22Rv1 (cell line): ENCODE data around the gene GDF7.

Source experiments
- ZFX ChIP-seq: fragments of 450-650 bp; IDR thresholded peaks from 2 replicates; pipeline ENCODE4 v1.6.1; 2017; ENCODE audit warnings: antibody characterized with exemption, borderline replicate concordance
- TF ChIP-seq, protein P1 (sequence below): fragments of 450-650 bp; IDR thresholded peaks from 2 replicates; pipeline ENCODE4 v1.5.1; 2017; ENCODE audit warnings: mild to moderate bottlenecking

GRCh38 chr2:20676353-20677215 lies 9.6 kb downstream of the GDF7 start:
- TF ChIP-seq, protein P1, sequence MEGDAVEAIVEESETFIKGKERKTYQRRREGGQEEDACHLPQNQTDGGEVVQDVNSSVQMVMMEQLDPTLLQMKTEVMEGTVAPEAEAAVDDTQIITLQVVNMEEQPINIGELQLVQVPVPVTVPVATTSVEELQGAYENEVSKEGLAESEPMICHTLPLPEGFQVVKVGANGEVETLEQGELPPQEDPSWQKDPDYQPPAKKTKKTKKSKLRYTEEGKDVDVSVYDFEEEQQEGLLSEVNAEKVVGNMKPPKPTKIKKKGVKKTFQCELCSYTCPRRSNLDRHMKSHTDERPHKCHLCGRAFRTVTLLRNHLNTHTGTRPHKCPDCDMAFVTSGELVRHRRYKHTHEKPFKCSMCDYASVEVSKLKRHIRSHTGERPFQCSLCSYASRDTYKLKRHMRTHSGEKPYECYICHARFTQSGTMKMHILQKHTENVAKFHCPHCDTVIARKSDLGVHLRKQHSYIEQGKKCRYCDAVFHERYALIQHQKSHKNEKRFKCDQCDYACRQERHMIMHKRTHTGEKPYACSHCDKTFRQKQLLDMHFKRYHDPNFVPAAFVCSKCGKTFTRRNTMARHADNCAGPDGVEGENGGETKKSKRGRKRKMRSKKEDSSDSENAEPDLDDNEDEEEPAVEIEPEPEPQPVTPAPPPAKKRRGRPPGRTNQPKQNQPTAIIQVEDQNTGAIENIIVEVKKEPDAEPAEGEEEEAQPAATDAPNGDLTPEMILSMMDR, result 0 out of 2 replicates have a peak, but pooled peaks have one; percentile 2
- no peak for TF ChIP-seq ZFX
